GM12878 (cell line): Measurements from ENCODE around the gene ANLN. TPM values are rescaled to one million over a fixed set of nuclear protein-coding genes. Genes with fewer than 3 reads are reported as not detected.

Experiments
- ATAC-seq: fragments of 200-7000 bp; cut with Tn5 transposase; 3 replicates; pipeline ENCODE4 v1.9.1; 2020; ENCODE audit warnings: mild to moderate bottlenecking, moderate library complexity
- BruUV-seq: library from RNA; stranded (reverse); fragments of 400-500 nt; replicated peaks from 2 replicates; lab custom pipeline; 2021; lab: Mats Ljungman, UMichigan
- CTCF ChIA-PET: fragments of 300-600 bp; sonication (Branson Sonifier 250); formaldehyde crosslinking; extraction: SDS; loops from one replicate; lab custom pipeline; 2021; ENCODE audit warnings: inconsistent platforms; lab: Yijun Ruan, JAX
- POLR2A ChIA-PET: fragments of 350-600 bp; formaldehyde crosslinking; extraction: SDS; loops from one replicate; lab custom pipeline; 2021; ENCODE audit warnings: inconsistent platforms; lab: Charles Lee
- RAD21 ChIA-PET: fragments of 300-600 bp; sonication (Branson Sonifier 250); formaldehyde crosslinking; loops from one replicate; lab custom pipeline; 2023; ENCODE audit warnings: antibody characterized with exemption; ENCODE audit not compliant: unreplicated experiment; lab: Charles Lee
- SMC1A ChIA-PET: fragments of 300-600 bp; sonication (Branson Sonifier 250); formaldehyde crosslinking; loops from one replicate; lab custom pipeline; 2023; ENCODE audit not compliant: unreplicated experiment, uncharacterized antibody; lab: Charles Lee
- DNase-seq: peaks from one replicate; pipeline ENCODE4 v3.0.0-alpha.2; 2011; ENCODE audit warnings: low read depth, low spot score
- FAIRE-seq: peaks from 3 replicates; lab custom pipeline; 2011; peaks lifted over from hg19 to GRCh38; lab: Jason Lieb, UNC
- H2AFZ ChIP-seq: 2 replicates; pipeline ENCODE4 v1.6.0; 2011; ENCODE audit warnings: low read depth, low read length, control low read depth; ENCODE audit not compliant: control insufficient read depth
- H3K27ac ChIP-seq: 2 replicates; pipeline ENCODE4 v1.5.1; 2011; ENCODE audit warnings: control low read depth; ENCODE audit not compliant: control insufficient read depth, insufficient read depth
- H3K27me3 ChIP-seq, 2 experiments: replicated peaks in 1 of 2; 2 replicates each; pipeline versions ENCODE4 v1.6.0 to v1.6.1; 2011; ENCODE audit warnings: low read length in 1 of 2; ENCODE audit not compliant: control insufficient read depth in 2 of 2, insufficient read depth in 2 of 2
- H3K36me3 ChIP-seq, 2 experiments: 2 replicates each; pipeline ENCODE4 v1.5.1; 2011; ENCODE audit warnings: low read length in 1 of 2; ENCODE audit not compliant: control insufficient read depth in 2 of 2, insufficient read depth in 2 of 2
- H3K4me1 ChIP-seq: 2 replicates; pipeline ENCODE4 v1.6.1; 2011; ENCODE audit warnings: mild to moderate bottlenecking, low read length, moderate library complexity, mixed read lengths; ENCODE audit not compliant: control insufficient read depth, insufficient read depth
- H3K4me2 ChIP-seq: 2 replicates; pipeline ENCODE4 v1.6.0; 2011; ENCODE audit warnings: control low read depth; ENCODE audit not compliant: control insufficient read depth, insufficient read depth
- H3K4me3 ChIP-seq: fragments of 200-600 bp; sonication (generic); 2 replicates; pipeline ENCODE4 v1.5.1; 2016
- H3K79me2 ChIP-seq: 2 replicates; pipeline ENCODE4 v1.6.0; 2011; ENCODE audit warnings: low read length; ENCODE audit not compliant: control insufficient read depth, insufficient read depth
- H3K9ac ChIP-seq: 2 replicates; pipeline ENCODE4 v1.8.0; 2011; ENCODE audit warnings: low read length, control low read depth, mixed read lengths; ENCODE audit not compliant: control insufficient read depth, insufficient read depth
- H3K9me3 ChIP-seq: replicated peaks from 3 replicates; pipeline ENCODE4 v1.5.1; 2011; ENCODE audit warnings: mild to moderate bottlenecking, low read length; ENCODE audit not compliant: control insufficient read depth, insufficient read depth
- H4K20me1 ChIP-seq: 2 replicates; pipeline ENCODE4 v1.6.0; 2011; ENCODE audit not compliant: control insufficient read depth, insufficient read depth
- ASH2L ChIP-seq: fragments of 300-600, 200-600 bp; sonication (generic); IDR thresholded peaks from 2 replicates; pipeline ENCODE4 v1.6.1; 2017; ENCODE audit warnings: low read depth, mild to moderate bottlenecking, borderline replicate concordance
- CBX3 ChIP-seq: fragments of 200-600 bp; sonication (generic); IDR thresholded peaks from 2 replicates; pipeline ENCODE4 v1.6.1; 2016; ENCODE audit warnings: low read depth, borderline replicate concordance
- CBX5 ChIP-seq: sonication (generic); IDR thresholded peaks from 2 replicates; pipeline ENCODE4 v1.6.1; 2016; ENCODE audit warnings: low read depth, moderate library complexity, mild to moderate bottlenecking, inconsistent platforms
- EP300 ChIP-seq, 2 experiments: fragments of 150-350 bp in 1 of 2; IDR thresholded peaks; 2 replicates each; pipeline ENCODE4 v1.6.1; 2011 to 2012; ENCODE audit warnings: low read depth in 2 of 2, low read length in 2 of 2, borderline replicate concordance in 1 of 2, improper control_type of control experiment in 1 of 2, inconsistent platforms in 1 of 2; ENCODE audit not compliant: control insufficient read depth in 1 of 2
- GABPA ChIP-seq: IDR thresholded peaks from 2 replicates; pipeline ENCODE4 v1.6.1; 2014; ENCODE audit warnings: antibody characterized with exemption, low read depth, mild to moderate bottlenecking, inconsistent platforms
- IKZF1 ChIP-seq: fragments of 450-650 bp; conservative IDR thresholded peaks from 2 replicates; pipeline ENCODE4 v1.6.1; 2017; ENCODE audit warnings: antibody characterized with exemption, mild to moderate bottlenecking
- JUNB ChIP-seq: IDR thresholded peaks from 2 replicates; pipeline ENCODE4 v1.6.1; 2016; ENCODE audit warnings: antibody characterized with exemption, mild to moderate bottlenecking
- MYB ChIP-seq: fragments of 150-350 bp; IDR thresholded peaks from 2 replicates; pipeline ENCODE4 v1.6.1; 2014; ENCODE audit warnings: mild to moderate bottlenecking, low read depth, low read length, borderline replicate concordance
- NFYA ChIP-seq: IDR thresholded peaks from 2 replicates; pipeline ENCODE4 v1.6.1; 2011; ENCODE audit warnings: low read depth, mild to moderate bottlenecking, low read length, improper control_type of control experiment, borderline replicate concordance
- SMAD5 ChIP-seq: IDR thresholded peaks from 2 replicates; pipeline ENCODE4 v1.6.1; 2016; ENCODE audit warnings: antibody characterized with exemption, low read depth
- SMC3 ChIP-seq: IDR thresholded peaks from 2 replicates; pipeline ENCODE4 v1.6.1; 2011; ENCODE audit warnings: low read length, improper control_type of control experiment, borderline replicate concordance
- STAT3 ChIP-seq: IDR thresholded peaks from 2 replicates; pipeline ENCODE4 v1.6.1; 2011; ENCODE audit warnings: low read depth, low read length, improper control_type of control experiment
- ZNF207 ChIP-seq: fragments of 450-650 bp; IDR thresholded peaks from 2 replicates; pipeline ENCODE4 v1.6.1; 2014; ENCODE audit warnings: antibody characterized with exemption, mild to moderate bottlenecking, borderline replicate concordance
- ZZZ3 ChIP-seq: IDR thresholded peaks from 2 replicates; pipeline ENCODE4 v1.6.1; 2011; ENCODE audit warnings: low read depth; ENCODE audit not compliant: control insufficient read depth, insufficient read length
- WGBS: methylation state at CpG from one replicate; pipeline ENCODE4 v1.1.6; 2016; ENCODE audit warnings: low lambda C conversion rate; ENCODE audit not compliant: insufficient replicate concordance, insufficient coverage; ENCODE audit errors: missing lambda C conversion rate; 5-methylcytosine and 5-hydroxymethylcytosine counted together
- in situ Hi-C: fragments of 300-500 bp; cut with MboI; formaldehyde crosslinking; loops from 9 replicates; pipeline ENCODE4 v1.14.3; 2018; ENCODE audit warnings: mixed read lengths
- intact Hi-C: fragments of 100-400 bp; cut with micrococcal nuclease; formaldehyde crosslinking; loops from one replicate; pipeline ENCODE4 v1.14.2; 2022; ENCODE audit not compliant: unreplicated experiment
- polyA plus RNA-seq, 11 experiments: library from polyadenylated mRNA; depleted of rRNA in 4 of 11; unstranded in 6 of 11; stranded (reverse) in 5 of 11; fragments of >200 nt; fragmentation: Nextera tagmentation in 4 of 11; fragmentation: Illumina TruSeq in 1 of 11; extraction: Ambion mirVana in 4 of 11; extraction: Trizol in 1 of 11; gene quantifications; 1 replicate in 1 of 11; 2 replicates in 10 of 11; pipeline versions ENCODE4 v1.2.1 to v1.2.3, GENCODE V29; 2011 to 2016; ENCODE audit warnings: inconsistent platforms in 2 of 11, missing spikeins in 2 of 11, low read depth in 1 of 11
- total RNA-seq, 4 experiments: library from RNA; depleted of rRNA in 3 of 4; stranded (reverse); fragments of >200 nt in 3 of 4; fragmentation: Illumina TruSeq in 1 of 4; extraction: Trizol in 1 of 4; gene quantifications; 2 replicates each; pipeline versions ENCODE4 v1.2.1 to v1.2.3, GENCODE V29; 2013 to 2021
- TF ChIP-seq, protein P1 (sequence below): fragments of 450-650 bp; IDR thresholded peaks from 2 replicates; pipeline ENCODE4 v1.6.1; 2014; ENCODE audit warnings: mild to moderate bottlenecking
- TF ChIP-seq, protein P2 (sequence below): IDR thresholded peaks from 2 replicates; pipeline ENCODE4 v1.6.1; 2011; ENCODE audit warnings: low read depth, low read length, improper control_type of control experiment, borderline replicate concordance

The ANLN gene
- total and polyA plus RNA-seq, 10 of the 15 experiments (the other 5 are each of a cell fraction or from before 2014, with no cell fraction given), result 9.5 to 32.1 (median 24.2) TPM

DNA sequence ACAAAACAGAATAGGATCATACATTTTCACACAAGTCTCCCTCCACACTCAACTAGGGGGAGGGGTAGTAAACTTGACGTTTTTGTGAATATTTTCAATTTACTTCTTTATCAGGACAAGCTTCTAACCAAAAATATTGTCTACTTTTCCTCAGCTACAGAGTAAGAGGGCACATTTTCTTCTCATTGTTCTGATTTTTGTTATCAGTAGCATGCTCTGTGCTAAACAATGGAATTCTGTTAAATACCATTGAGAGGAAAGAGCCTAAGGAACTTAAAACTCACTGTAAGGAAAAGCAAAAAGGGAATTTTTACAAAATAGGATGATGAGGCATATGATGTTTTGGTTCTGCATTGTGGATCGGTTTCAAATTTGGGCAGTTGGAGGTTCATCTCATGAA, 41.2 kb downstream of the ANLN start:
- FAIRE-seq, result no peak
- ChIA-PET POLR2A (no interaction called here), RAD21 (no interaction called here), CTCF (interaction anchor here (0.7 to 0.9 kb wide), 2 partner anchors 9 to 11 kb away, joined by 3 read pairs; no protein-coding TSS in a partner anchor)
- Histone ChIP-seq H3K27me3 (no peaks in the 10 kb centered on the region), H3K4me3 (no peak overlapping the region), H3K27ac (no peak overlapping the region), H4K20me1 (no peaks in the 10 kb centered on the region), H3K9me3 (no peaks in the 10 kb centered on the region; the same call in 2 of the 3 replicates), H3K9ac (no peak overlapping the region), H3K36me3 (peaks cover 5 to 16% of the 10 kb centered on the region in 2 experiments; a peak in 3 of 4 replicates), H3K4me1 (no peaks in the 10 kb centered on the region), H3K4me2 (no peak overlapping the region), H2AFZ (no peak overlapping the region), H3K79me2 (no peaks in the 10 kb centered on the region)
- DNase-seq, result no peak
- in situ Hi-C loops, result no loop called here
- intact Hi-C loops, result no loop called here
- BruUV-seq, result no TSS peak
- 95% methylated on average over 2 of the region's 2 CpGs for WGBS
- no peak for TF ChIP-seq SMC3
- TF ChIP-seq, all 136 proteins: peak for 0
- SMC1A ChIA-PET, result no interaction called here
- no peak for ATAC-seq

DNA sequence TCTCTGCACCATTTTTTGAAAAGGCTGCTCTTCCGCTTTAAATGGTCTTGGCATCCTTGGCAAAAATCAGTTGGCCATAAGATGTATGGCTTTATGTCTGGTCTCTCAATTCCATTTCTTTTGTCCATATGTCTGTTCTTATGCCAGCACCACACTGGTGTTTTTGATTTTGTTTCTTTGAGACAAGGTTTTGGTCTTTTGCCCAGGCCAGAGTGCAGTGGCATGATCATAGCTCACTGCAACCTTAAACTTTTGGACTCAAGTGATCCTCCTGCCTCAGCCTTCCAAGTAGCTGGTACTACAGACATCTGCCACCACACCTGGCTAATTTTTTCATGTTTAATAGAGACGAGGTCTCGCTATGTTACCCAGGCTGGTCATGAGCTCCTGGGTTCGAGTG, 48.5 kb downstream of the ANLN start:
- no peak overlapping the region for H2AFZ ChIP-seq
- intact Hi-C loops (no loop called here), in situ Hi-C loops (no loop called here)
- no peaks in the 10 kb centered on the region for H3K4me1 ChIP-seq
- ChIA-PET RAD21 (no interaction called here), SMC1A (no interaction called here), CTCF (interaction anchor here (0.7 to 1.9 kb wide), 5 partner anchors 10 to 762 kb away, joined by 3 to 7 read pairs (median 4); no protein-coding TSS in a partner anchor), POLR2A (no interaction called here)
- H3K27me3 ChIP-seq, result no peaks in the 10 kb centered on the region
- DNase-seq (no peak), ATAC-seq (no peak), FAIRE-seq (no peak)
- H3K9ac ChIP-seq, result no peak overlapping the region
- H3K4me2 ChIP-seq, result no peak overlapping the region
- no peaks in the 10 kb centered on the region for H3K9me3 ChIP-seq
- H3K4me3 ChIP-seq, result no peak overlapping the region
- H3K36me3 ChIP-seq, result peaks cover 7 to 9% of the 10 kb centered on the region in 2 experiments
- no peaks in the 10 kb centered on the region for H3K79me2 ChIP-seq
- no peak overlapping the region for H3K27ac ChIP-seq
- no peaks in the 10 kb centered on the region for H4K20me1 ChIP-seq
- no TSS peak for BruUV-seq
- WGBS, result 95% methylated on average over 4 of the region's 4 CpGs
- no peak for TF ChIP-seq STAT3
- no peak for TF ChIP-seq ZNF207
- TF ChIP-seq IKZF1, result no peak
- no peak for TF ChIP-seq NFYA
- TF ChIP-seq, protein P1, sequence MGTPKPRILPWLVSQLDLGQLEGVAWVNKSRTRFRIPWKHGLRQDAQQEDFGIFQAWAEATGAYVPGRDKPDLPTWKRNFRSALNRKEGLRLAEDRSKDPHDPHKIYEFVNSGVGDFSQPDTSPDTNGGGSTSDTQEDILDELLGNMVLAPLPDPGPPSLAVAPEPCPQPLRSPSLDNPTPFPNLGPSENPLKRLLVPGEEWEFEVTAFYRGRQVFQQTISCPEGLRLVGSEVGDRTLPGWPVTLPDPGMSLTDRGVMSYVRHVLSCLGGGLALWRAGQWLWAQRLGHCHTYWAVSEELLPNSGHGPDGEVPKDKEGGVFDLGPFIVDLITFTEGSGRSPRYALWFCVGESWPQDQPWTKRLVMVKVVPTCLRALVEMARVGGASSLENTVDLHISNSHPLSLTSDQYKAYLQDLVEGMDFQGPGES, result no peak
- TF ChIP-seq MYB, result no peak
- no peak for TF ChIP-seq SMAD5
- TF ChIP-seq, protein P2, sequence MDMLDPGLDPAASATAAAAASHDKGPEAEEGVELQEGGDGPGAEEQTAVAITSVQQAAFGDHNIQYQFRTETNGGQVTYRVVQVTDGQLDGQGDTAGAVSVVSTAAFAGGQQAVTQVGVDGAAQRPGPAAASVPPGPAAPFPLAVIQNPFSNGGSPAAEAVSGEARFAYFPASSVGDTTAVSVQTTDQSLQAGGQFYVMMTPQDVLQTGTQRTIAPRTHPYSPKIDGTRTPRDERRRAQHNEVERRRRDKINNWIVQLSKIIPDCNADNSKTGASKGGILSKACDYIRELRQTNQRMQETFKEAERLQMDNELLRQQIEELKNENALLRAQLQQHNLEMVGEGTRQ, result no peak
- no peak for TF ChIP-seq JUNB
- TF ChIP-seq ASH2L, result no peak
- TF ChIP-seq GABPA, result no peak
- no peak for TF ChIP-seq EP300 (IDR thresholded peaks at IDR 0.05; ENCODE audit: borderline replicate concordance in 1 of 2, control insufficient read depth in 1 of 2, low read depth in 2 of 2, low read length in 2 of 2)
- TF ChIP-seq ZZZ3, result no peak
- no peak for TF ChIP-seq CBX5
- no peak for TF ChIP-seq CBX3
- TF ChIP-seq, all 136 proteins: peak for 0
